ENCODE data around the gene ZSCAN30. TPM values are rescaled to one million over a fixed set of nuclear protein-coding genes. Genes with fewer than 3 reads are reported as not detected.
A peak's percentile ranks its signal among the peaks of the same experiment; 100 is the strongest.

Gene ZSCAN30
- 11.6 and 12.2 TPM in 2 replicates for total RNA-seq

DNA sequence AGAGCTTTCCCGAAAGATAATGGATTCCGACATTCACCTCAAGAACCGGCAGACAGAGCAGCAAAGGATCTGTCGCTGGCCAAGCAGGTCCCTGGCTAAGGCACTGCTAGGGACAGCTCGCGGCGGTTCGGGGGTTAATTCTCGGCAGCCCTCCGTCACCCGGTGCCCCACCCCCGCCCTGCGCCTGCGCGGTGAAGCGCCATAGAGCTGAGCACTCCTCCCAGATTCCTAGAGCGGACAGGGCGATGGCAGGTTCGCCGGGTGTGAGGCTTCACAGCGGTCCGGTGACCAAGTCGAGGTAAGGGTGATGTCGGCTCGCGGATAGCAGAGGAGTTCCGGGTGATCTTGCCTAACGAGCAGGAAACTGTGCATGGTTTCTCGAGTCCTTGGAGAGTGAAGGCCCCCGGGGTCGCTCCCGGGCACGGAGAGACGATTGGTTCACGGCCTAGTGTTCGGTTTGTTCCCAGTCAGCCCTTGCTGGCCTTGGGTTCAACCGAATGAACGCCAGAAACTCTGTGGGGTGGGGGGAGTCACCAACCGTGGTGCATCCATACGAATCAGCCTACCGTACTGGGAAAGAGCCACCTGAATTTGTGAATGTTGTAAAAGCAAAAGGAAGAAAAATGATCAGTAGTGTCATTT is at the start of gene ZSCAN30:
Gene ZSCAN30 (minus strand): TSS at position 136 of the 642 bp plus-strand sequence. CDS start 25,877 bp downstream, outside the sequence.
- Mint-ChIP-seq H3K36me3 (ENCODE audit: low read depth) (peaks cover 63% of the 10 kb centered on the region), H3K4me1 (peaks cover 37% of the 10 kb centered on the region)

DNA sequence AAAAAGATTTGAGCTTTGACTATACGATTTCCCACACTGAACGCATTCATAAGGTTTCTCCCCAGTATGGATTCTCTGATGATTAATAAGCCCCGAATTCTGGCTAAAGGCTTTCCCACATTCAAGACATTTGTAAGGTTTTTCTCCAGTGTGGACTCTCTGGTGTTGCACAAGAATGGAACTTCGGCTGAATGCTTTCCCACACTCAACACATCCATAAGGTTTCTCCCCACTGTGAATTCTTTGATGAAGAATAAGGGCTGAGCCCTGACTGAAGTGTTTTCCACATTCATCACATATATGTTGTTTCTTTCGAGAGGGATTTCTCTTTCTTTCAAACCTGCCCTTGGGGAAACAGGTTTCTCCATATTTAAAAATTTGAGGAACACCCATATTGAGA is 47.3 kb upstream of the ZSCAN30 start:
- intact Hi-C loops (cut with micrococcal nuclease) = no loop called here
- peaks cover 76% of the 10 kb centered on the region for H3K36me3 Mint-ChIP-seq (ENCODE audit: low read depth)
- no peaks in the 10 kb centered on the region for H3K9me3 Mint-ChIP-seq
- H3K27me3 Mint-ChIP-seq = no peaks in the 10 kb centered on the region
- no peak overlapping the region for H3K27ac Mint-ChIP-seq
- peaks cover 22% of the 10 kb centered on the region for H3K4me1 Mint-ChIP-seq
- H3K4me3 Mint-ChIP-seq = no peak overlapping the region
- DNase-seq = no peak

More for the DNA sequence above, at the start of gene ZSCAN30:
- H3K4me3 Mint-ChIP-seq = peak within 1 kb of the TSS; percentile 100
- intact Hi-C loops (cut with micrococcal nuclease) = loop anchor here (1.0 to 10.0 kb wide), 9 partner anchors 23 to 775 kb away; partner anchors contain the start of genes INO80C, MAPRE2, RMP24 and RPRD1A
- peaks cover 24% of the 10 kb centered on the region for H3K9me3 Mint-ChIP-seq
- peak within 1 kb of the TSS; percentile 95 for H3K27ac Mint-ChIP-seq
- DNase-seq = peak; percentile 99
- H3K27me3 Mint-ChIP-seq = no peaks in the 10 kb centered on the region

DNA sequence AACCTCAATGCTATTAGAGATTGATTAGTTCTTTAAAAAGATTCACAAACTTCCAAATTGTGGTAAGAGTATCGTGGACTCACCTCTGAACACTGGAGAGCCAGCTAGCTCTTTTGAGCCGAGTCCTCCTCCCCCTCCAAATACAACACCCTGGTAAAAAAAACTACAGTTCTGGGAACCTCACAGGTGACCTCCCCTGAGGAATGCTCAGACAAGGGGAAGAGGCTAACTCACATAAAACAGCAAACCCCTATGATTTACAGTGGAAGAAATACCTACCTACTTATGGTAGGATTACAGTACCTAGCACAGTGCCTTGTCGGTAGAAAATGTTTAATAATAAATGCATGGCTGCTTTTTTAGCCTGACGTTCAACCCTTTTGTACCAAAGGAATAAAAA is 45.8 kb upstream of the ZSCAN30 start:
- Mint-ChIP-seq H3K27ac (no peak overlapping the region), H3K4me3 (no peak overlapping the region), H3K9me3 (no peaks in the 10 kb centered on the region), H3K4me1 (peaks cover 19% of the 10 kb centered on the region), H3K36me3 (ENCODE audit: low read depth) (peaks cover 77% of the 10 kb centered on the region), H3K27me3 (no peaks in the 10 kb centered on the region)
- no peak for DNase-seq
- intact Hi-C loops (cut with micrococcal nuclease) = no loop called here

DNA sequence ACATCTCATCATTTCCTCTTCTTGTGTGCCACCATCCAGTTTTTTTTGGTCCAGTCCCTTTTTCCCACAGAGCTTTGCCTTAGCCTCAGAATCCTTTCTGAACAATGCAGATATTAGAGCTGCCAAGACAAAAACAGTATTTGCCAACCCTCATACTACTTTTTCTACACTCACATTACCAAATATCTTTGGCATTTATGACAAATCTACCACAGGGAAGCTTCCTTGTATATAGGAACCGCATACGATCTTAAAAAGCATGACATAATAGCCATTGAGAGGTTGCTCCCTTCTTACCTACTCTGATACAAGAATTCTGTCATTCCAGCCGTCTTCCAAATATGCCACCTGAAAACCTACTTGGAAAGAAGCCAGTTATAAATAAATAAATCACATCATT is 44.8 kb upstream of the ZSCAN30 start:
- Mint-ChIP-seq H3K4me1 (peaks cover 15% of the 10 kb centered on the region), H3K9me3 (no peaks in the 10 kb centered on the region), H3K4me3 (no peak overlapping the region), H3K27me3 (no peaks in the 10 kb centered on the region), H3K36me3 (ENCODE audit: low read depth) (peaks cover 68% of the 10 kb centered on the region), H3K27ac (no peak overlapping the region)
- intact Hi-C loops (cut with micrococcal nuclease) = no loop called here
- no peak for DNase-seq

DNA sequence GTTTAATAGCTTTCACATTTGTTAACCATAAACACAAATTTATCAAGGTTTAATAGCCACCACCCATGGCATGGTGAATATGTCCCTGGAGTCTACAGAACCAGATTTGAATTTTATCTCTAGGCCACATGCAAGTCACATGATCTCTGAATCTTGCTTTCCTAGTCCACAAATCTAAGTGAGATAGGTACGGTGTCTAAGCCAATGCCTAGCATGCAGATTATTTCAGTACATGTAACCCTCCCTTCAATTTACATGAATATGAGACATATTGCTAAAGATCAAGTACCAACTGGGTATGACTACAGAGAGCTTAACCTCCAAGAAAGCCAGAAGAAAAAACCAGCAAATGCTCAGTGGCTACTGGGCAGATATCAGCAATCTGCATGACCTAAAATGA is 44.2 kb upstream of the ZSCAN30 start:
- no peaks in the 10 kb centered on the region for H3K9me3 Mint-ChIP-seq
- H3K27me3 Mint-ChIP-seq = no peaks in the 10 kb centered on the region
- intact Hi-C loops (cut with micrococcal nuclease) = no loop called here
- DNase-seq = no peak
- no peak overlapping the region for H3K27ac Mint-ChIP-seq
- no peak overlapping the region for H3K4me3 Mint-ChIP-seq
- peaks cover 10% of the 10 kb centered on the region for H3K4me1 Mint-ChIP-seq
- peaks cover 62% of the 10 kb centered on the region for H3K36me3 Mint-ChIP-seq (ENCODE audit: low read depth)

DNA sequence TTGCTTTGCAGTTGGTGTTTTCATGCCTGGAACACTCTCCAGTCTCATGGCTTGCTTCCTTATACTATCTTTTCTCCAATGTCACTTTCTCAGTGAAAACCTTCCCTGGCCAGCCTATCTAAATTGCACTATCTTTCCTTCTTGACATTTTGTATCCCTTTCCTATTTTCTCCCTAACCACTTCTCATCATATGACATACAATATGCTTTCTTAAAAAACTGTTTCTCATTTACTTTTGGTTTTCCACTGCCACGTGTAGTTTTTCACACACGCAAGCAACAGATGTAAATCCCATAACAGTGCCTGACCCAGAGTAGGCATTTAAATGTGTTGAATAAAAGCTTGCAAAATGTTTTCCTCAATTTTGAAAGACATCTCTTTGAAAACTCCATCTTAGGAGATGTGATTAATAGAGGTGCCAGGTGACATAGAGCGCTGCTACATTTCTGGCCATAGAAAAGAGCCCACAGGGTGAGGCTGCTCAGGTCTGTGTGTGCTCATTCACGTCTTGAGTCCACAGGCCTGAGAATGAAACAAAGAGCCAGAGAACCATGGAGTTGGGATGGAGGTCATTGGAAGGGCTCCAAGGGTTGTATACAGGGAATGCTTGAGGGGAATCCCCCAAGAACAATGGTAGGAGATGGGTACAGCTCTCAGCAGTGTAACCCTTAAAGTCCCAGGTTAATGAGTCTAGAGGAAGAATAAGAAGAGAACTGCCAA is 41.5 kb upstream of the ZSCAN30 start:
- peaks cover 40% of the 10 kb centered on the region for H3K36me3 Mint-ChIP-seq (ENCODE audit: low read depth)
- no peaks in the 10 kb centered on the region for H3K27me3 Mint-ChIP-seq
- no peaks in the 10 kb centered on the region for H3K9me3 Mint-ChIP-seq
- no peak overlapping the region for H3K27ac Mint-ChIP-seq
- peaks cover 2% of the 10 kb centered on the region for H3K4me1 Mint-ChIP-seq
- intact Hi-C loops (cut with micrococcal nuclease) = no loop called here
- DNase-seq = no peak
- H3K4me3 Mint-ChIP-seq = no peak overlapping the region

DNA sequence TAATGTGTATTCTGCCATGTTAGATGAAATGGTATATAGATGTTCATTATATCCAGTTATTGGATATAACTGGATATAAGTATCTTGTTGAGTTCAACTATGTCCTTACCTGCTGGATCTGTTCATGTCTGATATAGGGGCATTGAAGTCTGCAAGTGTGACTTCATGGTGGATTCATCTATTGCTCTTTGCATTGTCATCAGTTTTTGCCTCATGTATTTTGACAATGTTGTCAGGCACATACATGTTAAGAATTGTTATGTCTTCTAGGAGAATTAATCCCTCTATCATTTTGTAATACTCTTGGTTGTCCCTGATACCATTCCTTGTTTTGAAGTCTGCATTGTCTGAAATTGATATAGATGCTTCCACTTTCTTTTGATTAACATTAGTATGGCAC is 38.8 kb upstream of the ZSCAN30 start:
- peaks cover 18% of the 10 kb centered on the region for H3K36me3 Mint-ChIP-seq (ENCODE audit: low read depth)
- no peak overlapping the region for H3K4me3 Mint-ChIP-seq
- no peaks in the 10 kb centered on the region for H3K4me1 Mint-ChIP-seq
- H3K27ac Mint-ChIP-seq = no peak overlapping the region
- intact Hi-C loops (cut with micrococcal nuclease) = no loop called here
- no peaks in the 10 kb centered on the region for H3K9me3 Mint-ChIP-seq
- no peaks in the 10 kb centered on the region for H3K27me3 Mint-ChIP-seq
- no peak for DNase-seq

DNA sequence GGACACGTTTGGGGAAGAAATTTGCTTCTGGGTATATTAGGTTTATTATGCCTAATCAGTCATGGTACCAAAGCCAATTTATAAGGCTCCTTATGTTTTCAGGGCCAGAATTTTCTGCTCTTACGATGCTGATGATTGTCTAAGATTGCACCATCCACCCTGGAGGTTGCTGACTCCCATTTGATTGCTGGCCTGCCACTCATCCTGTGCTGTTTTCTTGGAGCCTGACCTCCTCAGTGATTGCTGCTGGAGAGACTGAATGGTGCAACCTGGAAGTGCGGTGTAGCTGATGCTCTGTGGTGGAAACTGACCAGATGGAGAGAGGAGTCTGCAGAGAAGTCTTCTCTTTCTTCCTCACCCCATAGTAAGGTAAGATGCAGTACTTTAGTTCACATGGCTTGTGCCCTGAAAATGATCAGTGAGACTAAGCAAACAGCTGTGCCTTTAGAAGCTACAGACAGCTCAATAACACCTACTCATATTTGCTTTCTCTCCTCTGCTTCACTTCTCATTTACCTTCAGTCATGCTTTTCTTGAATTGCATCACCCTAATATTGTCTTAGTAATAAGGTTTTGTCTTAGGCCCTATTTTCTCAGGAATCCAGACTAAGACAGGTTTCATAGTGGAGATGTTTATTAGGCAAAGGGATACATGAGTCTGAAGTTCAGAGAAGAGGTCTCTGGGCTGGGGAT is 36.8 kb upstream of the ZSCAN30 start:
- Mint-ChIP-seq H3K27ac (no peak overlapping the region), H3K4me1 (no peaks in the 10 kb centered on the region), H3K9me3 (no peaks in the 10 kb centered on the region), H3K4me3 (no peak overlapping the region), H3K36me3 (ENCODE audit: low read depth) (peaks cover 2% of the 10 kb centered on the region), H3K27me3 (no peaks in the 10 kb centered on the region)
- intact Hi-C loops (cut with micrococcal nuclease) = no loop called here
- no peak for DNase-seq

DNA sequence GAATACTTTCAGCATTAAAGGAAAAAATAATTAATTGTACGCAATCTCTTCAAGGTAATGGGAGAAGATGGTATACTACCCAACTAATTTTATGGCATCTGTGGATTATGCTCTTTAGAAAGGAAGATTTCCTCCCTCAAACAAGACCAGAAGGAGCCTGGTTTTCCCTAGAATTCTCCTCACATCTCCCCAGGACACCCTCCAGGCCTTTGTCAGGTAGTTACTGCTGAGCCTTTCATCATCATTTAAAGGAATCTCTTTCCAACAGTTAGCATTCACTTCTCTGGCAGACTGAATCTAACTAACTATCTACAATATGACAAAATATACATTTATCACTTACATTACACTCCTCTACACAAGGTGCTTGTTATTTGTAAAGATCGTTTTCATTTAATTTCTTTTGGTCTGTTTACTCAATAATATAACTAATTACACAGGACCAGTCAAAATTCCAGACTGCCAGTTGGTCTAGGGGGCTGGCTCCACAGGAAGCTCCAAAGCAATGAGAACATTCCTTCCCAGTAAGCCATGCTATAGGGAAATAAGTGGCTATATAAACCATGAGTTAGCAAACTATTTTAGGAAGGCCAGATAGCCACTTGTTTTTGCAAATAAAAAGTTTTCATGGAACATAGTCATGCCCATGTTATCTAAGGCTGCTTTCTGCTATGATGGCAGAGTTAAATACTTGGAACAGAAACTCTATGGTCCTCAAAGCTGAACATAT is 35.1 kb upstream of the ZSCAN30 start:
- intact Hi-C loops (cut with micrococcal nuclease) = no loop called here
- Mint-ChIP-seq H3K9me3 (no peaks in the 10 kb centered on the region), H3K4me1 (no peaks in the 10 kb centered on the region), H3K4me3 (no peak overlapping the region), H3K27ac (no peak overlapping the region), H3K27me3 (no peaks in the 10 kb centered on the region), H3K36me3 (ENCODE audit: low read depth) (peaks cover 2% of the 10 kb centered on the region)
- DNase-seq = no peak

DNA sequence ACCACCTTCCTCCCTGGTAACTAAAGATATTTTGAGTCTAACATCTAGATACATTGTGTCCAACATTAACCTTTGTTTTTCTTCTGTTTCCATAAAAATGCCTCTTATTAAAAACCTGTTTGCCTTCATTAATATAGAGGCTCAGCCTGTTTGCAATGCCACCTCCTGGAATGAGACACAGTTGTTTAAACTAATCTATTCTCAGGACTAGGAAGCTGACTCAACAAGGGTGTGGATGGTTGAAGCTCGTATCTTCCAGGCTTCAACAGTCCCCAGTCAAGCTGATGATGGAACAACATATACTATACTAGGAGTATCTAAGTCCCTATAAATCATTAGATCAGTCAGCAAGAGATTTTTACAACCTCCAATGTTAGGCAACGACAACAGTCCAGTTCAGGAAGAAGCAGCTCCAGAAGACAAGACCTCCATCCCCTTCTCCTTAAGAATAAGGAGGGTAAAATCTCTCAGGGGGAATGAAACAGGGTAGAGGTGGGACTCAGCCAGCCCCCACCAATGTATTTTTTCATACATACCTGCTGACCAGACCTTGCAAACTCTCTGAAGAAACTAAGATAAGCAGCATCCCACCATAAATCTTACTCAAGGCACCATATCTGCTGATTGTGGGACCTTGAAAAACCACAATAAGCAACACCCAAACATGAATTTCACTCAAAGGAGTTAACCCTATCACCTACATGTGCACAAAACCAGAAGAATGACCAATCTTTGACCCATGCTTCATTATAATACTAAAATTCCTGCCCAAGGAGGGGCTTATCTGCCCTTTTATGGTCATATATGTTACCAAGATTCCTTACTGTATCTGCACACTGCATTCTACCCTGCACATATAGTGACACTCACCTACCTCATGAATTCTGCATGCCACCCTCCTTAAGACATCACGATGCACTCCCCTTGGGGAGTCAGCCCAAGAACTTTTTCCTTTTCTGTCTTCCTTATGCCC is 32.7 kb upstream of the ZSCAN30 start:
- DNase-seq = no peak
- intact Hi-C loops (cut with micrococcal nuclease) = no loop called here
- H3K4me1 Mint-ChIP-seq = no peaks in the 10 kb centered on the region
- no peak overlapping the region for H3K27ac Mint-ChIP-seq
- no peak overlapping the region for H3K4me3 Mint-ChIP-seq
- H3K9me3 Mint-ChIP-seq = no peaks in the 10 kb centered on the region
- H3K36me3 Mint-ChIP-seq (ENCODE audit: low read depth) = no peaks in the 10 kb centered on the region
- no peaks in the 10 kb centered on the region for H3K27me3 Mint-ChIP-seq

DNA sequence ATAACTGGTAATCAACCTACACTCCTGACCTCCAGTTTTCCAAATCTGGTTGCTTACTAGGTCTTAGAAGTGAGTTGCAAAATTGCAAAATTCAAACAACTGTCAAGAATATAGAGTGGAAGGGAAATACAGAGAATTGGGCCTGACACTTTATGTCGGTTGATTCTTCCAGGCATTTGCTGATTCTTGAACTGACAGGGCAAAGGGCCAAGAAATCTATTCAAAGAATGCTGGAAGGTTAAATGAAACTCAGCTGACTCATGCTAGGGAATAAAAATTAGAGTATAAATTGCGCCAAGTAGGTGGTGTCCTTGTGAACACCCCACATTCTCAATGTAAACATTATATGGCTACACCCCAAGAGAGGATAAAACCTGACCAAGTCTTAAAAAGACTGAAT is 21.5 kb upstream of the ZSCAN30 start:
- DNase-seq = no peak
- H3K4me3 Mint-ChIP-seq = no peak overlapping the region
- peaks cover 25% of the 10 kb centered on the region for H3K36me3 Mint-ChIP-seq (ENCODE audit: low read depth)
- peaks cover 40% of the 10 kb centered on the region for H3K9me3 Mint-ChIP-seq
- H3K27me3 Mint-ChIP-seq = no peaks in the 10 kb centered on the region
- no peak overlapping the region for H3K27ac Mint-ChIP-seq
- intact Hi-C loops (cut with micrococcal nuclease) = no loop called here
- H3K4me1 Mint-ChIP-seq = no peaks in the 10 kb centered on the region

DNA sequence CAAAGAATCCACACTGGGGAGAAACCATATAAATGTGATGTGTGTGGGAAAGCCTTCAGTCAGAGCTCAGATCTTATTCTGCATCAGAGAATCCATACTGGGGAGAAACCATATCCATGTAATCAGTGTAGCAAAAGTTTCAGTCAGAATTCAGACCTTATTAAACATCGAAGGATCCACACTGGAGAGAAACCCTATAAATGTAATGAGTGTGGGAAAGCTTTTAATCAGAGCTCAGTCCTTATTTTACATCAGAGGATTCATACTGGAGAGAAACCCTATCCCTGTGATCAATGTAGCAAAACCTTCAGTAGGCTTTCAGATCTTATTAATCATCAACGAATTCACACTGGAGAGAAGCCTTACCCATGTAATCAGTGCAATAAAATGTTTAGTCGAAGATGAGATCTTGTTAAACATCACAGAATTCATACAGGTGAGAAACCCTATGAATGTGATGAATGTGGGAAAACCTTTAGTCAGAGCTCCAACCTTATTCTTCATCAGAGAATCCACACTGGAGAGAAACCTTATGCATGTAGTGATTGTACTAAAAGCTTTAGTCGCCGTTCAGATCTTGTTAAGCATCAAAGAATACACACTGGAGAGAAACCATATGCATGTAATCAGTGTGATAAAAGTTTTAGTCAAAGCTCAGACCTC is 16.7 kb upstream of the ZSCAN30 start:
- no peak for DNase-seq
- intact Hi-C loops (cut with micrococcal nuclease) = no loop called here
- H3K4me1 Mint-ChIP-seq = no peaks in the 10 kb centered on the region
- no peak overlapping the region for H3K4me3 Mint-ChIP-seq
- H3K27me3 Mint-ChIP-seq = no peaks in the 10 kb centered on the region
- H3K36me3 Mint-ChIP-seq (ENCODE audit: low read depth) = peaks cover 69% of the 10 kb centered on the region
- peaks cover 37% of the 10 kb centered on the region for H3K9me3 Mint-ChIP-seq
- no peak overlapping the region for H3K27ac Mint-ChIP-seq
